Measurements from ENCODE around the gene CMTM7. TPM values are rescaled to one million over a fixed set of nuclear protein-coding genes. Genes with fewer than 3 reads are reported as not detected.
A peak's percentile ranks its signal among the peaks of the same experiment; 100 is the strongest.

The CMTM7 gene
- total and polyA plus RNA-seq, 10 of the 15 experiments (the other 5 are each of a cell fraction or from before 2014, with no cell fraction given): 3.7 to 36.4 (median 14.7) TPM

DNA sequence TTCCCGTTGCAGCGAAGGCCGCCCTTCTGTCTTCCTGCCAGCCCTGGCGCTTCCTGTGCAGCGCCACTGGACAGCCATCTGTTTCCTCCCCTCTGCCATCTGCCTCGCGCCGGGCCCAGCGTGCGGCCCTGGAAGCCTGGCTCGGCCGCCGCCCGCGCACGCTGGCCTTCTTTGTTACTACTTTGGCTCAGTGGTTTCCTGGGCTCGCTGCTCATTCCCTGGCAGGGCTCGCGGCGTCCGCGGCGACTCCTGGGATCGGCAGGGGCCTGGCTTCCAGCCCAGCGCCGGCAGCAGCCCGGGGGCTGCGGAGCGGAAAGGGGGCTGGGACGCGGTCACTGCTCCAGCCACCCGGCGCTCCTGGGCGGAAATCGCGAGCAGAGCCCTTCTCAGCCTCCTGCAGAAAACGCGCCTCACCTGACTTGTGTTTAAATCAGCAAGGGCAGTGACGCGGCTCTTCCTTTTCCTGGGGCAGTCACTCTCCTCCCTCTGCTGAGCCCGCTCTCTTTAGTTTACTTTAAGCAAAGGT lies 10.0 kb downstream of the CMTM7 start (continued):
- TF ChIP-seq, protein P1, sequence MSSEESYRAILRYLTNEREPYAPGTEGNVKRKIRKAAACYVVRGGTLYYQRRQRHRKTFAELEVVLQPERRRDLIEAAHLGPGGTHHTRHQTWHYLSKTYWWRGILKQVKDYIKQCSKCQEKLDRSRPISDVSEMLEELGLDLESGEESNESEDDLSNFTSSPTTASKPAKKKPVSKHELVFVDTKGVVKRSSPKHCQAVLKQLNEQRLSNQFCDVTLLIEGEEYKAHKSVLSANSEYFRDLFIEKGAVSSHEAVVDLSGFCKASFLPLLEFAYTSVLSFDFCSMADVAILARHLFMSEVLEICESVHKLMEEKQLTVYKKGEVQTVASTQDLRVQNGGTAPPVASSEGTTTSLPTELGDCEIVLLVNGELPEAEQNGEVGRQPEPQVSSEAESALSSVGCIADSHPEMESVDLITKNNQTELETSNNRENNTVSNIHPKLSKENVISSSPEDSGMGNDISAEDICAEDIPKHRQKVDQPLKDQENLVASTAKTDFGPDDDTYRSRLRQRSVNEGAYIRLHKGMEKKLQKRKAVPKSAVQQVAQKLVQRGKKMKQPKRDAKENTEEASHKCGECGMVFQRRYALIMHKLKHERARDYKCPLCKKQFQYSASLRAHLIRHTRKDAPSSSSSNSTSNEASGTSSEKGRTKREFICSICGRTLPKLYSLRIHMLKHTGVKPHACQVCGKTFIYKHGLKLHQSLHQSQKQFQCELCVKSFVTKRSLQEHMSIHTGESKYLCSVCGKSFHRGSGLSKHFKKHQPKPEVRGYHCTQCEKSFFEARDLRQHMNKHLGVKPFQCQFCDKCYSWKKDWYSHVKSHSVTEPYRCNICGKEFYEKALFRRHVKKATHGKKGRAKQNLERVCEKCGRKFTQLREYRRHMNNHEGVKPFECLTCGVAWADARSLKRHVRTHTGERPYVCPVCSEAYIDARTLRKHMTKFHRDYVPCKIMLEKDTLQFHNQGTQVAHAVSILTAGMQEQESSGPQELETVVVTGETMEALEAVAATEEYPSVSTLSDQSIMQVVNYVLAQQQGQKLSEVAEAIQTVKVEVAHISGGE (CRISPR knock-in tag; IDR thresholded peaks at IDR 0.05): no peak
- TF ChIP-seq ZNF384 (IDR thresholded peaks at IDR 0.05; ENCODE audit: borderline replicate concordance, low read depth, low read length) (no peak), BACH1 (IDR thresholded peaks at IDR 0.05; ENCODE audit: borderline replicate concordance) (peak; percentile 27; the same call in 1 of the 2 replicates), DPF2 (IDR thresholded peaks at IDR 0.05) (peak; percentile 81), CHD2 (IDR thresholded peaks at IDR 0.05; ENCODE audit: borderline replicate concordance, low read depth, low read length) (peak; percentile 46; the same call in 1 of the 2 replicates)
- TF ChIP-seq, protein P2, sequence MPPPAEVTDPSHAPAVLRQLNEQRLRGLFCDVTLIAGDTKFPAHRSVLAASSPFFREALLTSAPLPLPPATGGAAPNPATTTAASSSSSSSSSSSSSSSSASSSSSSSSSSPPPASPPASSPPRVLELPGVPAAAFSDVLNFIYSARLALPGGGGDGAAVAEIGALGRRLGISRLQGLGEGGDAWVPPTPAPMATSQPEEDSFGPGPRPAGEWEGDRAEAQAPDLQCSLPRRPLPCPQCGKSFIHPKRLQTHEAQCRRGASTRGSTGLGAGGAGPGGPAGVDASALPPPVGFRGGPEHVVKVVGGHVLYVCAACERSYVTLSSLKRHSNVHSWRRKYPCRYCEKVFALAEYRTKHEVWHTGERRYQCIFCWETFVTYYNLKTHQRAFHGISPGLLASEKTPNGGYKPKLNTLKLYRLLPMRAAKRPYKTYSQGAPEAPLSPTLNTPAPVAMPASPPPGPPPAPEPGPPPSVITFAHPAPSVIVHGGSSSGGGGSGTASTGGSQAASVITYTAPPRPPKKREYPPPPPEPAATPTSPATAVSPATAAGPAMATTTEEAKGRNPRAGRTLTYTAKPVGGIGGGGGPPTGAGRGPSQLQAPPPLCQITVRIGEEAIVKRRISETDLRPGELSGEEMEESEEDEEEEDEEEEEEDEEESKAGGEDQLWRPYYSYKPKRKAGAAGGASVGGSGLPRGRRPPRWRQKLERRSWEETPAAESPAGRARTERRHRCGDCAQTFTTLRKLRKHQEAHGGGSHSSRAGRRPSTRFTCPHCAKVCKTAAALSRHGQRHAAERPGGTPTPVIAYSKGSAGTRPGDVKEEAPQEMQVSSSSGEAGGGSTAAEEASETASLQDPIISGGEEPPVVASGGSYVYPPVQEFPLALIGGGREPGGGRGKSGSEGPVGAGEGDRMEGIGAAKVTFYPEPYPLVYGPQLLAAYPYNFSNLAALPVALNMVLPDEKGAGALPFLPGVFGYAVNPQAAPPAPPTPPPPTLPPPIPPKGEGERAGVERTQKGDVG (CRISPR knock-in tag; IDR thresholded peaks at IDR 0.05): no peak
- TF ChIP-seq, protein P3, sequence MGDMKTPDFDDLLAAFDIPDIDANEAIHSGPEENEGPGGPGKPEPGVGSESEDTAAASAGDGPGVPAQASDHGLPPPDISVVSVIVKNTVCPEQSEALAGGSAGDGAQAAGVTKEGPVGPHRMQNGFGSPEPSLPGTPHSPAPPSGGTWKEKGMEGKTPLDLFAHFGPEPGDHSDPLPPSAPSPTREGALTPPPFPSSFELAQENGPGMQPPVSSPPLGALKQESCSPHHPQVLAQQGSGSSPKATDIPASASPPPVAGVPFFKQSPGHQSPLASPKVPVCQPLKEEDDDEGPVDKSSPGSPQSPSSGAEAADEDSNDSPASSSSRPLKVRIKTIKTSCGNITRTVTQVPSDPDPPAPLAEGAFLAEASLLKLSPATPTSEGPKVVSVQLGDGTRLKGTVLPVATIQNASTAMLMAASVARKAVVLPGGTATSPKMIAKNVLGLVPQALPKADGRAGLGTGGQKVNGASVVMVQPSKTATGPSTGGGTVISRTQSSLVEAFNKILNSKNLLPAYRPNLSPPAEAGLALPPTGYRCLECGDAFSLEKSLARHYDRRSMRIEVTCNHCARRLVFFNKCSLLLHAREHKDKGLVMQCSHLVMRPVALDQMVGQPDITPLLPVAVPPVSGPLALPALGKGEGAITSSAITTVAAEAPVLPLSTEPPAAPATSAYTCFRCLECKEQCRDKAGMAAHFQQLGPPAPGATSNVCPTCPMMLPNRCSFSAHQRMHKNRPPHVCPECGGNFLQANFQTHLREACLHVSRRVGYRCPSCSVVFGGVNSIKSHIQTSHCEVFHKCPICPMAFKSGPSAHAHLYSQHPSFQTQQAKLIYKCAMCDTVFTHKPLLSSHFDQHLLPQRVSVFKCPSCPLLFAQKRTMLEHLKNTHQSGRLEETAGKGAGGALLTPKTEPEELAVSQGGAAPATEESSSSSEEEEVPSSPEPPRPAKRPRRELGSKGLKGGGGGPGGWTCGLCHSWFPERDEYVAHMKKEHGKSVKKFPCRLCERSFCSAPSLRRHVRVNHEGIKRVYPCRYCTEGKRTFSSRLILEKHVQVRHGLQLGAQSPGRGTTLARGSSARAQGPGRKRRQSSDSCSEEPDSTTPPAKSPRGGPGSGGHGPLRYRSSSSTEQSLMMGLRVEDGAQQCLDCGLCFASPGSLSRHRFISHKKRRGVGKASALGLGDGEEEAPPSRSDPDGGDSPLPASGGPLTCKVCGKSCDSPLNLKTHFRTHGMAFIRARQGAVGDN (IDR thresholded peaks at IDR 0.05): peak; percentile 62
